Heart right ventricle (tissue), 16 donors: ENCODE data around the gene CENPN. TPM values are rescaled to one million over a fixed set of nuclear protein-coding genes. Genes with fewer than 3 reads are reported as not detected.

Experiments
- ATAC-seq, 8 donors: fragments of 200-7000 bp; cut with Tn5 transposase; one replicate each; pipeline ENCODE4 v1.9.1; 2020; ENCODE audit warnings: mild to moderate bottlenecking in 8 of 8, moderate library complexity in 8 of 8, moderate number of reproducible peaks in 1 of 8
- DNase-seq, 2 donors: peaks; one replicate each; pipeline ENCODE4 v3.0.0-alpha.2; 2020
- H3K27ac ChIP-seq, 10 donors: fragments of 200-600 bp; sonication (generic) in 2 of 10; one replicate each; pipeline versions ENCODE4 v1.5.0 to v1.8.0; 2020 to 2022; ENCODE audit warnings: mild to moderate bottlenecking in 3 of 10
- H3K27me3 ChIP-seq, 7 donors: fragments of 200-600 bp; one replicate each; pipeline ENCODE4 v1.8.0; 2021 to 2022; ENCODE audit warnings: mild to moderate bottlenecking in 2 of 7
- H3K36me3 ChIP-seq, 9 donors: fragments of 200-600 bp; sonication (generic) in 1 of 9; one replicate each; pipeline versions ENCODE4 v1.5.0 to v1.8.0; 2020 to 2022; ENCODE audit warnings: mild to moderate bottlenecking in 2 of 9
- H3K4me1 ChIP-seq, 9 donors: fragments of 200-600 bp; sonication (generic) in 1 of 9; one replicate each; pipeline versions ENCODE4 v1.5.0 to v1.8.0; 2020 to 2022; ENCODE audit warnings: mild to moderate bottlenecking in 4 of 9
- H3K4me3 ChIP-seq, 10 donors: fragments of 200-600 bp; sonication (generic) in 2 of 10; one replicate each; pipeline versions ENCODE4 v1.5.0 to v1.8.0; 2020 to 2022; ENCODE audit warnings: mild to moderate bottlenecking in 7 of 10, moderate library complexity in 2 of 10
- H3K9me3 ChIP-seq, 11 donors: fragments of 200-600 bp in 10 of 11; sonication (generic) in 2 of 11; one replicate each; pipeline versions ENCODE4 v1.5.0 to v1.8.0; 2013 to 2022; ENCODE audit warnings: mild to moderate bottlenecking in 2 of 11, control low read depth in 1 of 11, moderate library complexity in 1 of 11
- CTCF ChIP-seq, 9 donors: fragments of 200-600 bp; sonication (generic) in 2 of 9; IDR thresholded peaks; one replicate each; pipeline versions ENCODE4 v1.5.0 to v1.8.0; 2021 to 2022; ENCODE audit warnings: antibody characterized with exemption in 9 of 9, mild to moderate bottlenecking in 5 of 9, moderate library complexity in 1 of 9
- WGBS, 2 donors: extraction: QIAGEN DNeasy Blood & Tissue Kit; methylation state at CpG; one replicate each; pipeline ENCODE4 v1.1.7; 2013; ENCODE audit warnings: inconsistent platforms in 1 of 2; 5-methylcytosine and 5-hydroxymethylcytosine counted together
- intact Hi-C, 10 donors: fragments of 100-400 bp; cut with DNase I; formaldehyde crosslinking; loops; one replicate each; pipeline versions ENCODE4 v1.11.1 to v1.14.2; 2022
- polyA plus RNA-seq, 2 donors: library from polyadenylated mRNA; stranded (reverse); fragments of 200-250 nt; gene quantifications; one replicate each; pipeline ENCODE4 v1.2.3, GENCODE V29; 2013
- total RNA-seq, 10 donors: library from RNA; stranded (reverse); fragmentation: NEBNext Ultra II Directional in 3 of 10; extraction: Animal tissue kit (Norgen Biotek cat#: 25700) in 3 of 10; gene quantifications; one replicate each; pipeline versions ENCODE4 v1.2.1 to v1.2.4, GENCODE V29; 2021 to 2023
- donor health status: Arrhythmogenic right ventricular cardiomyopathy.
- donor health status: ischemic (EF 13 %, LVEDD 7.1; RV severe dilation, severe dysfunction).
- donor health status: healthy with polysubstance abuse.
- donor health status: DM: no; HTN: yes; CAD: no.
- donor health status: DM: no; HTN: no; CAD: no.
- donor health status: ischemic (EF 25% LVEDD 6.9; RV normal size, moderate dysfunction).
- donor health status: ischemic (EF 25% LVEDD 5.7; RV mildly dilated, moderate dysfunction).
- donor health status: healthy.
- donor health status: DM: yes; HTN: yes; CAD: no.
- donor health status: Ischemic cardiomyopathy.
- donor health status: ischemic (EF 35%, LVEDD 5.7; RV mildly dilated, moderate dysfunction).
- donor health status: nonischemic (EF 11% LVEDD 7.7; RV severe dilation, severe dysfunction).
- donor health status: DM: yes; HTN: yes; CAD: no.
- donor health status: PGD.
- donor health status: ischemic (EF 29% LVEDD 5.4; RV normal size, mild dysfunction).
- donor health status: nonischemic (EF 23%, LVEDD 6.1; RV moderate dilation, normal function).

The CENPN gene
- total and polyA plus RNA-seq, 12 donors: 0.95 to 16.2 (median 9.5) TPM

GRCh38 chr16:81060576-81061306 is 53.7 kb downstream of the CENPN start:
- WGBS, 2 donors: 85 to 88% methylated on average over 14 of the region's 14 CpGs
- Histone ChIP-seq H3K4me1 (peaks cover 0 to 5% (median 0%) of the 10 kb centered on the region in 9 donors), H3K9me3 (no peaks in the 10 kb centered on the region), H3K36me3 (no peaks in the 10 kb centered on the region), H3K27ac (no peak overlapping the region), H3K4me3 (no peak overlapping the region), H3K27me3 (no peaks in the 10 kb centered on the region)
- TF ChIP-seq CTCF (IDR thresholded peaks at IDR 0.05): no peak
- no peak for DNase-seq
- intact Hi-C loops: no loop called here
- no peak for ATAC-seq

DNA sequence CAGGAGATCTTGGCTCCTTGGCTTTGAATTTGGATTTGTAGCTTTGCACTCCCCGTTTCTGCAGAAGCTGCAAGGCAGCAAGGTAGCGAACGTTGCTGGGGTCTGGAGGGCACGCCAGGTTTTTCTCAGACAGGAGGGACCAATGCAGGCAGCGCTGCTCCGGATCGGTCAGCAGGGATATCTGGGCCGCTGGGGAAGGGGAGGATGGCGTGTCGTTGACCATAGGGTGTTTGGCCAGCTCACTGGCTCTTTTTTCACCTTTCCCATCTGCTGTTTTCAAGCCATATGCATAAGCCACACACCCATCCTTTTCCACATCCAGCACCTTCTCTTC is 54.3 kb downstream of the CENPN start:
- Histone ChIP-seq H3K36me3 (no peaks in the 10 kb centered on the region), H3K27me3 (no peaks in the 10 kb centered on the region), H3K27ac (no peak overlapping the region), H3K9me3 (no peaks in the 10 kb centered on the region), H3K4me3 (no peak overlapping the region), H3K4me1 (peaks cover 0 to 5% (median 0%) of the 10 kb centered on the region in 9 donors)
- no peak for DNase-seq
- 86 to 90% methylated on average over 10 of the region's 10 CpGs for WGBS, 2 donors
- intact Hi-C loops: no loop called here
- no peak for TF ChIP-seq CTCF (IDR thresholded peaks at IDR 0.05)
- ATAC-seq: no peak

DNA sequence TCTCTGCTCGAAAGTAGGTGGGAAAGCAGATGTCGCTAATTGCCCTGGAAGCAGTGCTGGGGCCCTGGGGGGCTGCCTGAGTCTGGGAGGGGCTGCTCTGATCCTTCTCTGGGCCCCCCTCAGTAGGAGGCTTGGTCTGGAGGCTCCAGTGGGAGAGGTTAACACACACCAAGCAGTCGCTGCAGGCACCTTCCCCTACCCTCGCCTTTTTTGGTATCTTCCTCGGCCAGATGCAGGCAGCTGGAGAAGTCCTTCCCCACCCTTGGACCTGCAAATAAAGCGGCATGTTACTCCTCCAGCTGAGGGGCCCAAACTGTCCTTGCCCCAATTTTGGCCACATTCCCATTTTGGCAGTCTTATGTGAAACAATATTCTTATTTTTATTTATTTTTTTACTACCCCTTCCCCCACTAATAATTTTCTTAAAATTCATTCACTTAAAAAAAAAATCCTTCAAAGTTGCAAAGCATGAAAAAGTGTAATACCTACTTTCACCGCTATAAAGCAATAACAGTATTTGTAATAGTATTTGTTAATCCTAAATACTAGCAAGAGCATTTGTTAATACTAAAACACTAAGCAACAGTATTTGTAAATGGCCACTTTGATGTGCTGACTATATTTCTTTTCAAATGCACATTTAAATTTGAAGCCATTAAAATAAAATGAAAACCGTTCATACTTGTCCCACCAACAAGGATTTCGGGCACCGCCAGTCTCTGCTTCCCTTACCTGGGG is 55.0 kb downstream of the CENPN start:
- no peak for DNase-seq
- intact Hi-C loops: no loop called here
- Histone ChIP-seq H3K9me3 (no peaks in the 10 kb centered on the region), H3K4me1 (peaks cover 0 to 5% (median 0%) of the 10 kb centered on the region in 9 donors), H3K27ac (no peak overlapping the region), H3K36me3 (no peaks in the 10 kb centered on the region), H3K27me3 (no peaks in the 10 kb centered on the region), H3K4me3 (no peak overlapping the region)
- ATAC-seq: no peak
- 86 to 90% methylated on average over 10 of the region's 10 CpGs for WGBS, 2 donors
- TF ChIP-seq CTCF (IDR thresholded peaks at IDR 0.05): no peak

GRCh38 chr16:81066681-81067080 is 59.7 kb downstream of the CENPN start:
- ATAC-seq: no peak
- Histone ChIP-seq H3K4me3 (no peak overlapping the region), H3K27ac (no peak overlapping the region), H3K4me1 (peaks cover 0 to 5% (median 0%) of the 10 kb centered on the region in 9 donors), H3K9me3 (peaks cover 0 to 4% (median 0%) of the 10 kb centered on the region in 11 donors), H3K27me3 (no peaks in the 10 kb centered on the region), H3K36me3 (no peaks in the 10 kb centered on the region)
- DNase-seq: no peak
- TF ChIP-seq CTCF (IDR thresholded peaks at IDR 0.05): no peak
- 77 to 80% methylated on average over 4 of the region's 4 CpGs for WGBS, 2 donors
- intact Hi-C loops: no loop called here
